GM18870 (cell line): ENCODE results near the gene MSI2.

Source experiments
- ATAC-seq: cut with Tn5 transposase; IDR thresholded peaks from one replicate; pipeline ENCODE4 v1.9.1; 2021; ENCODE audit warnings: moderate library complexity; ENCODE audit not compliant: unreplicated experiment

The MSI2 gene

GRCh38 chr17:57559634-57560318 is 303.5 kb downstream of the MSI2 start:
- ATAC-seq = no peak

GRCh38 chr17:57560319-57560705 is 304.0 kb downstream of the MSI2 start:
- no peak for ATAC-seq

- no peak for ATAC-seq
These were observed 304.9 kb downstream of the MSI2 start for GRCh38 chr17:57561072-57561861.

- no peak for ATAC-seq
These were observed 305.9 kb downstream of the MSI2 start for GRCh38 chr17:57562184-57562698.

- no peak for ATAC-seq
These were observed 307.6 kb downstream of the MSI2 start for GRCh38 chr17:57563958-57564357.

- ATAC-seq = no peak
These were observed 308.9 kb downstream of the MSI2 start for GRCh38 chr17:57565176-57565575.

GRCh38 chr17:57566721-57567120 is 310.4 kb downstream of the MSI2 start:
- no peak for ATAC-seq

- no peak for ATAC-seq
These were observed 310.9 kb downstream of the MSI2 start for GRCh38 chr17:57567251-57567650.

- ATAC-seq = no peak
These were observed 312.0 kb downstream of the MSI2 start for GRCh38 chr17:57568340-57568739.

GRCh38 chr17:57569021-57569420 is 312.7 kb downstream of the MSI2 start:
- no peak for ATAC-seq

GRCh38 chr17:57569853-57570252 is 313.5 kb downstream of the MSI2 start:
- no peak for ATAC-seq

- no peak for ATAC-seq
These were observed 314.5 kb downstream of the MSI2 start for GRCh38 chr17:57570724-57571344.

GRCh38 chr17:57572062-57572461 is 315.7 kb downstream of the MSI2 start:
- ATAC-seq = no peak

- ATAC-seq = no peak
These were observed 316.3 kb downstream of the MSI2 start for GRCh38 chr17:57572600-57572999.

GRCh38 chr17:57574040-57574513 is 317.8 kb downstream of the MSI2 start:
- ATAC-seq = no peak

- ATAC-seq = no peak
These were observed 320.4 kb downstream of the MSI2 start for GRCh38 chr17:57576744-57577143.

GRCh38 chr17:57577751-57578607 is 321.7 kb downstream of the MSI2 start:
- ATAC-seq = no peak

- ATAC-seq = no peak
These were observed 322.4 kb downstream of the MSI2 start for GRCh38 chr17:57578608-57579225.

GRCh38 chr17:57579245-57579644 is 322.9 kb downstream of the MSI2 start:
- ATAC-seq = no peak

- ATAC-seq = no peak
These were observed 323.9 kb downstream of the MSI2 start for GRCh38 chr17:57580055-57580739.
